Measurements from ENCODE around the gene MYO7B. TPM values are rescaled to one million over a fixed set of nuclear protein-coding genes. Genes with fewer than 3 reads are reported as not detected.
"Not testable (repeated sequence)": the region's sequence is repeated elsewhere in the genome, so short reads cannot be mapped to it uniquely, and the experiment has no call there.

The MYO7B gene
- total RNA-seq, 2 donors from 2014 or later = not detected

DNA sequence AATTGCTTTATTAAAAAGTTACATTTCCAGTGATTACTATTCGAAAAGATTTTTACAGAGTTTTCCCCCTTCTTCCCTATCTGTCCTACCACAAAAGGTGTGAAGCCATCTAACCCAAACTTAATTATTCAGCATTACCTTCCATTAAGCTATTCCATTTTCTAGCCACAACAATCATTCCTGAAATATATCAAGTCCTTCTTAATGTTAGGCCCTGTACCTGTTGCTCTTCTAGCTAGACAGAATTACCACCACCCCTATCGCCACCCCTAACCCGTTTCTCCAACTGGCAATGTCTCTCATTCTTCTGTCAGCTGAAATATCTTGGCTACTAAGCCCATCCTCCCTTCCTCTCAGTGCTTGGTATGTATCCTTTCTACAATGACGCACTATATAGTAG is 23.1 kb upstream of the MYO7B start:
- no peak for ATAC-seq
- peak overlapping the region in 1 of 2 donors; percentile 21 for H3K27ac Mint-ChIP-seq
- H3K4me3 Mint-ChIP-seq = no peak overlapping the region
- no peaks in the 10 kb centered on the region for H3K27me3 Mint-ChIP-seq
- no peak for DNase-seq (ENCODE audit: low spot score)
- no peaks in the 10 kb centered on the region for H3K9me3 Mint-ChIP-seq
- peaks cover 53 to 69% of the 10 kb centered on the region in 2 donors for H3K4me1 Mint-ChIP-seq (ENCODE audit: low read depth in 2 of 2)
- peaks cover 12% of the 10 kb centered on the region for H3K36me3 Mint-ChIP-seq

DNA sequence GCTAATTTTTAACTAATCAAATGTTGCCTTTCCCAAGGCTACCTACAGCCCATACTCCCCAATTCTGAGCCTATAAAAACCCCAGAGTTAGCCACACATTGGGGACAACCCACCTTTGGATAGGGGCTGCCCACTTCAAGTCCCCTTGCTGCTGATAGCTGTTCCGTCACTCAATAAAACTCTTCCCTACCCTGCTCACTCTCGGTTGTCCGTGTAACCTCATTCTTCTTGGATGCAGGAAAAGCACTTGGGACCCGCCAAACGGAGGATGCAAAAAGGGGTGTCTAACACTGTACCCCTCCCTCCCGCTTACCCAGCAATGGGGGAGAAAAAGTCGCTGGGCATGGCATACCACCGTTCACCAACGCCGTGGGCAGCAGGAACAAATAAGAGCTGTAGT is 21.4 kb upstream of the MYO7B start:
- Mint-ChIP-seq H3K27me3 (no peaks in the 10 kb centered on the region), H3K4me1 (ENCODE audit: low read depth in 2 of 2) (peaks cover 49 to 62% of the 10 kb centered on the region in 2 donors), H3K4me3 (no peak overlapping the region), H3K9me3 (no peaks in the 10 kb centered on the region), H3K36me3 (peaks cover 14% of the 10 kb centered on the region), H3K27ac (no peak overlapping the region)
- no peak for DNase-seq (ENCODE audit: low spot score)
- no peak for ATAC-seq

DNA sequence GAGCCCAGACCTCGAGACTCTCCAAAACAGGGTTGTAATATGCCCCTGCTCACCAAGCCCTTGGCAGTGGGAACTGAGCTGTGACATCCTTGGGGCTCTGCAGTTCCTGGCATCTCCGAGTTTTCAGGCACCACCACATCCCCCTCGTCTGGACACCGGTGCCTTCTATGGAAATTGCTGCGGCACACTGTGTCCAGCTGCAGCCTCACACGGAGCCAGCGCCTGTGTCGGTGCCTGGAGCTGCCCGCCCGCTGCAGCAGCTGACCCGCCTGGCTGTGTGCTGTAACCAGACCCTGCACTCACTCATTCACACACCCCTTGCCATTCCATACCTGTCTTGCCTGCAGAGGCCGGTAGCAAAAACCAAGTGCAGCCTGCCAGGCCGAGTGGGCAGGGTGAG is 21.0 kb upstream of the MYO7B start:
- no peaks in the 10 kb centered on the region for H3K27me3 Mint-ChIP-seq
- peaks cover 48 to 61% of the 10 kb centered on the region in 2 donors for H3K4me1 Mint-ChIP-seq (ENCODE audit: low read depth in 2 of 2)
- no peaks in the 10 kb centered on the region for H3K9me3 Mint-ChIP-seq
- H3K27ac Mint-ChIP-seq = no peak overlapping the region
- ATAC-seq = peak in 1 of 2 donors; percentile 13
- peaks cover 16% of the 10 kb centered on the region for H3K36me3 Mint-ChIP-seq
- no peak overlapping the region for H3K4me3 Mint-ChIP-seq
- no peak for DNase-seq (ENCODE audit: low spot score)

DNA sequence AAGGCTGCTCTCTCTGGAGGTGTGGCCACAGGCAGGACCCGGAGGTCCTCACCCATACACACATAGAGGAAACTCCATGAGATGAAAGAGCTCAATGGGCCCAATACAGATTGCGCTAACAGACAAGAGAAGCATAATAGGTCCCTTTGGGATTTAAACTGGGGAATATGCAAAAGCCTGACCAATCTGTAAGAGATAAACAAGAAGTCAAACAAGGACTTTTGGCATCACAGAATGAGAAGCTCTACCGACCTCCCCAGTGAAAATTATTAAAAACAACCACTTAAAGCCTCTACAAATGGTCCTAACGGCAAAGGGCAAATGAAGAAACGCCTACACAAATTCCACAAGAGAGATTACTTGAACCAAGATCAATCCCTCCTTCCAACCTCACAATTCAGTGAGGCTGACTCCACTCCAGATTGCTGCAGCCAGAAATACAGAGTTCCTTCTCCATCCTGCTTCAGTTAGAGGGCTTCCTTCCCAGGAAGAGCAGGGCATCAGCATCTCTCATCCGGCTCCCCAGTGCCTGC is 20.0 kb upstream of the MYO7B start:
- Mint-ChIP-seq H3K4me1 (ENCODE audit: low read depth in 2 of 2) (peaks cover 44 to 56% of the 10 kb centered on the region in 2 donors), H3K27me3 (no peaks in the 10 kb centered on the region), H3K36me3 (peaks cover 20% of the 10 kb centered on the region), H3K9me3 (no peaks in the 10 kb centered on the region), H3K4me3 (no peak overlapping the region), H3K27ac (no peak overlapping the region)
- DNase-seq (ENCODE audit: low spot score) = no peak
- ATAC-seq = no peak

DNA sequence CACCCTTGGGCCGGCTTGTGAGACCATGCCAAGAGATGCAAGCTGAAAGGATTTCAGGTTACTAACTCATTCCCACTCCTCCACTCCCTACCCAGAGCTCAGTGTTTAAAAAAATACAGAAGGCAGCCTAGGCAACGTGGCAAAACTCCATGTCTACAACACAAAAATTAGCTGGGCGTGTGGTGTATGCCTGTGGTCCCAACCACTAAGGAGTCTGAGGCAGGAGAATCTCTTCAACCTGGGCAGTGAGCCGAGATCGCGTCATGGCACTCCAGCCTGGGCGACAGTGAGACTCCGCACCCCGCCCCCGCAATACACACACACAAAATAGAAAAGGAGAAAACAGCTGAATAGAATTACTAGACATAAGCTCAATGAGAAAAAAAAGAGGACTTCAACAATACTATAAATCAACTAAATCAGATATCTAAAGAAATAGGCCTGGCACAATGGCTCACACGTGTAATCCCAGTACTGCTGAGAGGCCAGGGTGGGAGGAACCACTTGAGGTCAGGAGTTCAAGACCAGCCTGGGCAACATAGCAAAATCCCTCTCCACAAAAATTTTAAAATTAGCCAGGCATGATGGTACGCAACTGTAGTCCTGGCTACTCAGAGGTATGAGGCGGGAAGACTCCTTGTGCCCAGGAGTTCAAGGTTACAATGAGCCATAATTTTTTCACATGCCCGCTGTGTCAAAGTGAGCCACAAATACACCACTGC is 19.3 kb upstream of the MYO7B start:
- no peaks in the 10 kb centered on the region for H3K27me3 Mint-ChIP-seq
- no peak overlapping the region for H3K27ac Mint-ChIP-seq
- no peaks in the 10 kb centered on the region for H3K9me3 Mint-ChIP-seq
- DNase-seq (ENCODE audit: low spot score) = no peak
- no peak for ATAC-seq
- no peak overlapping the region for H3K4me3 Mint-ChIP-seq
- peaks cover 16% of the 10 kb centered on the region for H3K36me3 Mint-ChIP-seq
- peaks cover 36 to 49% of the 10 kb centered on the region in 2 donors for H3K4me1 Mint-ChIP-seq (ENCODE audit: low read depth in 2 of 2)

DNA sequence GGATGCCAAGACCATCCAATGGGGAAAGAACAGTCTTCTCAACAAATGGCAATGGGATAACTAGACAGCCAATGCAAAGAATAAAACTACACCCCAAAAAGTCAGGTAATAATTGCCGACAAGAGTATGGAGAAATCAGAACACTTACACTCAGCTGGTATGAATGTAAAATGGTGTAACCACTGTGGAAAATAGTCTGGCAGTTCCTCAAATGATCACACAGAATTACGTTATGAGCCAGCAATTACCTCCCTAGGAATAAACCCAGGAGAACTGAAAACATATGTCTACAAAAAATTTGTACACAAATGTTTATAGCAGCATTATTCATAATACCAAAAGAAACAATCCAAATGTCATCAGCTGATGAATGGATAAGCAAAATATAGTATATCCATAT is 18.0 kb upstream of the MYO7B start:
- H3K27me3 Mint-ChIP-seq = no peaks in the 10 kb centered on the region
- H3K27ac Mint-ChIP-seq = no peak overlapping the region
- no peak overlapping the region for H3K4me3 Mint-ChIP-seq
- DNase-seq (ENCODE audit: low spot score) = no peak
- no peaks in the 10 kb centered on the region for H3K9me3 Mint-ChIP-seq
- H3K4me1 Mint-ChIP-seq (ENCODE audit: low read depth in 2 of 2) = peaks cover 31 to 42% of the 10 kb centered on the region in 2 donors
- ATAC-seq = no peak
- H3K36me3 Mint-ChIP-seq = peaks cover 23% of the 10 kb centered on the region

DNA sequence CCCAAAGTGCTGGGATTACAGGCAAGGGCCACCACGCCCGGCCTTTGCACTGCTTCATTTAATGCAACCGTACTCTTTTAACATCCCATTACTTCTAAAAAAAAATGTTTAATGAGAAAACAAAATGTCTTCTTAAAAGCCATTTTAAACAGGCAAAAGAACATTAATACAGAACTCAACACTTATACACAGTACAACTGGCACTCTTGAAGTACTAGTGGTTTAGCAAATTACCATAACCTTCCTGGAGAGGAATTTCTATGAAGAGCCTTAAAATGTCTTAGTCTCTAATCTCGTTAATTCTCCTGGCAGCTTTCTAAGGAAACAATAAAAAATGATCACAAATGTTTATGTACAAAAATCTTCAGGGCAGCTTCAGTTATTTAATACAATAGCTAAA is 15.1 kb upstream of the MYO7B start:
- Mint-ChIP-seq H3K27ac (no peak overlapping the region), H3K4me1 (ENCODE audit: low read depth in 2 of 2) (peaks cover 31 to 34% of the 10 kb centered on the region in 2 donors)

DNA sequence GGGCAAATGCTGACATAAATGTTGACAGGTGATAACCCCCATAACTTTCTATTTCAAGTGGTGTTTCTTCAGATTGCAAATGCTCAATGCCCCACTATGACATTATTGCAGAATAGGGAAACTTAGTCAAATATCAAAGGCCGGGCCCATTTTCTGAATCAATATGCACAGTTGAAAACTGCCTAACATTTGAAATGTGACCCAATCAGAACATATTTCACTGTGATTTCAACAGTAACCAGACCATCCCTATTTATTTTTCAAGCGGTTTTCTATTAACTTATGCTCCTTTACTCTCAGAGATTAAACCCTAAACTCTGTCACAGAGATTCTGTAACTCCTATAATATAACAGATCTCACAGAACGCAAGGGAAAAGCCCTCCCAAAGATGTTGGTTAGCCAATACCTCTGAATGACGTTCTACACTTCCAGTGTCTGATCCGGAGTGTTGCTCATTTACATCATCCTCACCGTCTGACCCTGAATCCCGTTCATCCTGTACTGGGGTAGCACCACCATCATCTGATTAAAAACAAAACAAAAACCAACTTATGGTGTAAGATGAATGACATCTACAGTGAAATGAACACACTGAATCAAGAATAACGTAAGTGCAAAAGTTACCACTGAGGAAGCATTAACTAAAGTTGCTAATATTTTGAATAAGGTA is 12.1 kb upstream of the MYO7B start:
- Mint-ChIP-seq H3K27ac (peak overlapping the region; percentile 81 to 84), H3K36me3 (peaks cover 26% of the 10 kb centered on the region)
- peak in 1 of 2 donors; percentile 53 for ATAC-seq

More for the DNA sequence above, 15.1 kb upstream of the MYO7B start:
- H3K4me3 Mint-ChIP-seq = no peak overlapping the region
- no peak for ATAC-seq
- no peaks in the 10 kb centered on the region for H3K27me3 Mint-ChIP-seq
- no peak for DNase-seq (ENCODE audit: low spot score)
- H3K9me3 Mint-ChIP-seq = no peaks in the 10 kb centered on the region
- peaks cover 27% of the 10 kb centered on the region for H3K36me3 Mint-ChIP-seq

DNA sequence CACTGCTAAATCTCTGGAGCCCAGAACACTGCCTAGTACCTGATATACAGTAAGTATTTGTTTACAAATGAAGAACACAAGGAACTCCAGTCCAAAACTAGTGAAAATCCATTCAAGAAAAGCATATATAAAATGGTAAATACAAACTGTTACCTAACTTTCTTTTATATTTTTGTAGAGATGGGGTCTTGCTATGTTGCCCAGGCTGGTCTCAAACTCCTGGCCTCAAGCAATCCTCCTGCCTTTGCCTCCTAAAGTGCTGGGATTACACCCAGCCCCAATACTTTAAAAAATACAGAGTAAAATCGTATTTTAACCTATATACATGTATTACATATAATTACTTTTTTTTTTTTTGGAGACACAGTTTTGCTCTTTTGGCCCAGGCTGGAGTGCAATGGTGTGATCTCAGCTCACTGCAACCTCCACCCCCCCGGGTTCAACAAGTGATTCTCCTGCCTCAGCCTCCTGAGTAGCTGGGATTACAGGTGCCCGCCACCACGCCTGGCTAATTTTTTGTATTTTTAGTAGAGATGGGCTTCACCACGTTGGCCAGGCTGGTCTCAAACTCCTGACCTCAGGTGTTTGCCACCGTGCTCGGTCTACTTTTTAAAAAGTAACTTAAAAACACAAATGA is 11.2 kb upstream of the MYO7B start:
- H3K4me1 Mint-ChIP-seq (ENCODE audit: low read depth in 2 of 2) = peaks cover 24 to 35% of the 10 kb centered on the region in 2 donors
- H3K27me3 Mint-ChIP-seq; H3K9me3 Mint-ChIP-seq; ATAC-seq; DNase-seq (ENCODE audit: low spot score): not testable (repeated sequence)
- H3K27ac Mint-ChIP-seq = peak overlapping the region; percentile 81 to 98
- H3K4me3 Mint-ChIP-seq = peak overlapping the region; percentile 76
- H3K36me3 Mint-ChIP-seq = peaks cover 25% of the 10 kb centered on the region

More for the DNA sequence above, 12.1 kb upstream of the MYO7B start:
- Mint-ChIP-seq H3K9me3 (no peaks in the 10 kb centered on the region), H3K4me3 (peak overlapping the region; percentile 76), H3K4me1 (ENCODE audit: low read depth in 2 of 2) (peaks cover 24 to 35% of the 10 kb centered on the region in 2 donors), H3K27me3 (no peaks in the 10 kb centered on the region)
- DNase-seq (ENCODE audit: low spot score) = no peak

DNA sequence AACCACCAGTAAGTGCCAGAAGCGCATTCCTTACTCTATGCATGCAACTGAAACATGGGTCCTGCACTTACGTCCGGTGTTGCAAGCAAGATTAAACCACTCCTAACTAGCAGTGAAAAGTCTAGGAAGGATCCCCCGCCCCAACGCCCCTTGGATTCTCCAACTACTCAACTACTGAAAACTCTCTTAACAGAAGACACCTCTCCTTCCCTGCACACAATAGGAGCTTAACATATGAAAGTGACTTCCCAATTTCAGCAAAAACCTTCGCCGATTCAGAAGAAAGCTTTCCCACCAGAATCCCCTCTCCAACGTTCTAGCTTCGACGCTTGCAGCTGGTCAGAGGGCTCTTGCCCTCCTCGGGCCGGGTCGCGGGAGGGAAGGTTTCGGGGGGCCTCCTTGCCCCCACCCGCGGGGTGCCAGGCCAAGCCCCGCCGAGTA is 9.8 kb upstream of the MYO7B start:
- ATAC-seq = no peak
- DNase-seq (ENCODE audit: low spot score) = no peak

DNA sequence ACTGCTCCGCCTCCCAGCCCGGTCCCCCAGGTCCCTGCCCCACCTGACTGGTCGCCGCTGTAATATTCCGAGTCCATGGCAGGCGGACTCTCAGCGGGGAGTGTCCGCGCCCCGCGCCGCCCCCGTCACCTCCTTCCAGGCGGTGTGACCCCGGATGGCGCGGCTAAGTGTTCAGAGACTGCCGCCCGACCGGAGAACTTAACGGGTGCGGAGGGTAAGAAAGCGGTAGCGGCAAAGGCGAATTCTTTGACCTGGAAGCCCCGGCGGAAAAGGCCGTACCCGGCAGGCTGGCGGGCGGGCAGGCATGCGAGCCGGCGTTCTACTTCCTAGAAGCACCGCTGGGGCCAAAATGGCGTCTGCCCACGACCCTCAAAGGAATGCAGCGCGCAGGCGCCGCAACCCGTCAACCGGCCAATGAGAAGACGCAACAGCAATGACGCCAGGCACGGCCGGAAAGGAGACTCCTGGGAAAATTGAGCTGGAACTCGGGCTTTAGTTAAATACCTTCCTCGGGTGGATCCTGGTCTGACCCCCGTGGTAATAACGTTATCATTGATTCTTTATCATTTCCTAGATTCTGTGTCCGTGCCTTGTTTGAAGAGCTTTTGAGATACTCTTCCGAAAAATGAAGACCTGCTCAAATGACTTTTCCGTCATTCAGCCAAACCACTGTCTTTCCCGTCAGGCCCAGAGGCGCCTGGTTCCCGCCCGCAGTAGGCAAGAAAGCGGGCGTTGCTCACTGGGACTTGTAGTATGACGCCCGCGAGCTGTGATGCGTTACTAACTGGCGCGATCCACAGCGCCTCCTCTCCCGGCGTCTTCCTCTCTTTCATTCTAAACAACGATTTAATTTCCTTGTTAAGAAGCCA is 9.1 kb upstream of the MYO7B start, which contains the start of gene IWS1:
Gene IWS1 (minus strand): TSS at position 358 of the 869 bp plus-strand sequence. CDS start 281 bp downstream, at position 77.
- DNase-seq (ENCODE audit: low spot score) (peak; percentile 93), ATAC-seq (peak; percentile 91 to 96)
- Mint-ChIP-seq H3K36me3 (peaks cover 20% of the 10 kb centered on the region), H3K27ac (peak within 1 kb of the TSS; percentile 98 to 99), H3K9me3 (no peaks in the 10 kb centered on the region), H3K27me3 (peaks cover 0 to 3% of the 10 kb centered on the region in 2 donors), H3K4me3 (peak within 1 kb of the TSS; percentile 88), H3K4me1 (ENCODE audit: low read depth in 2 of 2) (peaks cover 24 to 35% of the 10 kb centered on the region in 2 donors)

More for the DNA sequence above, 9.8 kb upstream of the MYO7B start:
- H3K4me3 Mint-ChIP-seq = peak overlapping the region; percentile 88
- H3K4me1 Mint-ChIP-seq (ENCODE audit: low read depth in 2 of 2) = peaks cover 24 to 35% of the 10 kb centered on the region in 2 donors
- no peaks in the 10 kb centered on the region for H3K9me3 Mint-ChIP-seq
- peaks cover 0 to 3% of the 10 kb centered on the region in 2 donors for H3K27me3 Mint-ChIP-seq
- H3K27ac Mint-ChIP-seq = peak overlapping the region; percentile 98 to 99
- peaks cover 20% of the 10 kb centered on the region for H3K36me3 Mint-ChIP-seq

DNA sequence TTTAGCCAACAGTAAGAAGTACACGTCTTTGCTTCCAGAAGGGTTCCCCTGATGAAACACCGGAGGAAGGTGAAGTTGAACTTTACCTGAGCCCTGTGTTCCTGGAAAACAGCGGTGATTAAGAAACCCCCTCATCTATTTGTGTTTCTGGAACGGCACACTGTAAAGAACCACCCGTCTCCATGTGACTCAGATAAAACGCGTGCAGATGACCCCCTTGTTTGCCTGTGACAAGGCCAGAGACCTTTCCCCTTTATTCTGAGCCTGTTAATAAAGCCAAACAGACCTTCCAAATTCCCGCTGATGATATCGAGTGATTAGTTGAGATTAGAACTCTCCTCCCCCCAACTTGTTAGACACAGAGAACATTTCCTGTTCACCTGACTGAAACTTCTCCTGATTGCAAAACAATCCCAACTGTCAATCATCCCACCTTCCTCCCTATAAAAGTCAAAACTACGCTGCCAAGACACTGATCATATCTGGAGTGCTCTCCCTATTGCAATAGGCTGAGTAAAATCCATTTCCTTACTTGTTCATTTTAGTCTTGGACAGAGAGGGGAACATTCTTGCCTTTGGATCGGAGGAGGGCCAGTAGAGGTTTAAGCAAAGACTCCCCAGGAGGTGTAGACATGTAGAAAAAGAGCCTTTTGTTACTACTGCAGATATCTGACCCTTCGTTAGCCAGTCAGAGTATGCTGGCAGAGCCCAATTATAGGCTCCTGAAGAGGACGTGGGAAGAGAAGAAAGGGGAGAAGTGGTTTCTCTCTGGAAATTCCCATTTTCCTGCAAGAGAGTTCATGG is 8.3 kb upstream of the MYO7B start:
- no peaks in the 10 kb centered on the region for H3K9me3 Mint-ChIP-seq
- no peak for ATAC-seq
- H3K4me3 Mint-ChIP-seq = peak overlapping the region; percentile 88
- peak overlapping the region; percentile 98 to 99 for H3K27ac Mint-ChIP-seq
- DNase-seq (ENCODE audit: low spot score) = no peak
- peaks cover 16% of the 10 kb centered on the region for H3K36me3 Mint-ChIP-seq
- H3K4me1 Mint-ChIP-seq (ENCODE audit: low read depth in 2 of 2) = peaks cover 21 to 31% of the 10 kb centered on the region in 2 donors
- peaks cover 0 to 5% of the 10 kb centered on the region in 2 donors for H3K27me3 Mint-ChIP-seq
